Chondrocyte (in vitro differentiated cells): ENCODE data around the gene LRRC53. TPM values are rescaled to one million over a fixed set of nuclear protein-coding genes. Genes with fewer than 3 reads are reported as not detected.

Source experiments
- DNase-seq: peaks from one replicate; pipeline ENCODE4 v3.0.0; 2021; ENCODE audit warnings: mixed read lengths, low spot score
- H3K27ac Mint-ChIP-seq: one replicate; pipeline ENCODE4 v1.8.0; 2021; ENCODE audit warnings: mild to moderate bottlenecking, moderate library complexity, mixed read lengths; ENCODE audit not compliant: unreplicated experiment
- H3K27me3 Mint-ChIP-seq: 2 replicates; pipeline ENCODE4 v1.8.0; 2021; ENCODE audit warnings: low read depth, mixed read lengths
- H3K36me3 Mint-ChIP-seq: 2 replicates; pipeline ENCODE4 v1.8.0; 2021; ENCODE audit warnings: low read depth, mixed read lengths
- H3K4me1 Mint-ChIP-seq: 2 replicates; pipeline ENCODE4 v1.8.0; 2021; ENCODE audit warnings: low read depth, mild to moderate bottlenecking, mixed read lengths
- H3K4me3 Mint-ChIP-seq: one replicate; pipeline ENCODE4 v1.8.0; 2021; ENCODE audit warnings: mild to moderate bottlenecking, moderate library complexity, mixed read lengths; ENCODE audit not compliant: unreplicated experiment
- H3K9me3 Mint-ChIP-seq: 2 replicates; pipeline ENCODE4 v1.8.0; 2021; ENCODE audit warnings: low read depth, mixed read lengths
- CTCF ChIP-seq: fragments of 200-600 bp; sonication (generic); IDR thresholded peaks from 2 replicates; pipeline ENCODE4 v1.5.0; 2021; ENCODE audit warnings: antibody characterized with exemption, mild to moderate bottlenecking, moderate library complexity
- total RNA-seq: library from RNA; stranded (reverse); gene quantifications from 3 replicates; pipeline ENCODE4 v1.2.1, GENCODE V29; 2021

LRRC53 gene
- total RNA-seq, 1 donor from 2014 or later: not detected

GRCh38 chr1:74478979-74479378 is 33.4 kb downstream of the LRRC53 start:
- Mint-ChIP-seq H3K27ac (no peak overlapping the region), H3K4me1 (no peaks in the 10 kb centered on the region), H3K9me3 (no peaks in the 10 kb centered on the region), H3K4me3 (no peak overlapping the region), H3K27me3 (peaks cover 21% of the 10 kb centered on the region), H3K36me3 (no peaks in the 10 kb centered on the region)
- no peak for DNase-seq
- TF ChIP-seq CTCF: no peak

GRCh38 chr1:74474585-74474984 is 37.8 kb downstream of the LRRC53 start:
- Mint-ChIP-seq H3K36me3 (no peaks in the 10 kb centered on the region), H3K27me3 (peaks cover 34% of the 10 kb centered on the region), H3K9me3 (no peaks in the 10 kb centered on the region), H3K4me3 (no peak overlapping the region), H3K27ac (no peak overlapping the region), H3K4me1 (peaks cover 7% of the 10 kb centered on the region)
- no peak for DNase-seq
- TF ChIP-seq CTCF: no peak

- no peaks in the 10 kb centered on the region for H3K36me3 Mint-ChIP-seq
- peaks cover 42% of the 10 kb centered on the region for H3K27me3 Mint-ChIP-seq
- TF ChIP-seq CTCF: no peak
- peaks cover 7% of the 10 kb centered on the region for H3K4me1 Mint-ChIP-seq
- H3K9me3 Mint-ChIP-seq: no peaks in the 10 kb centered on the region
- H3K4me3 Mint-ChIP-seq: no peak overlapping the region
- H3K27ac Mint-ChIP-seq: no peak overlapping the region
- no peak for DNase-seq
Observed at GRCh38 chr1:74471470-74471869, 40.9 kb downstream of the LRRC53 start.

- H3K36me3 Mint-ChIP-seq: no peaks in the 10 kb centered on the region
- H3K4me1 Mint-ChIP-seq: peaks cover 7% of the 10 kb centered on the region
- H3K4me3 Mint-ChIP-seq: no peak overlapping the region
- H3K27ac Mint-ChIP-seq: no peak overlapping the region
- DNase-seq: no peak
- H3K27me3 Mint-ChIP-seq: peaks cover 41% of the 10 kb centered on the region
- no peaks in the 10 kb centered on the region for H3K9me3 Mint-ChIP-seq
- TF ChIP-seq CTCF: no peak
Observed at GRCh38 chr1:74470936-74471335, 41.5 kb downstream of the LRRC53 start.

GRCh38 chr1:74470251-74470650 is 42.2 kb downstream of the LRRC53 start:
- Mint-ChIP-seq H3K4me3 (no peak overlapping the region), H3K27ac (no peak overlapping the region), H3K36me3 (no peaks in the 10 kb centered on the region), H3K9me3 (no peaks in the 10 kb centered on the region), H3K4me1 (peaks cover 7% of the 10 kb centered on the region), H3K27me3 (peaks cover 38% of the 10 kb centered on the region)
- no peak for TF ChIP-seq CTCF
- no peak for DNase-seq
